SK-N-SH (cell line): ENCODE results near the gene LIPE. TPM values are rescaled to one million over a fixed set of nuclear protein-coding genes. Genes with fewer than 3 reads are reported as not detected.

Experiments
- CTCF ChIA-PET: fragments of 300-600, 350-600 bp; formaldehyde crosslinking; extraction: SDS; loops from one replicate; lab custom pipeline; 2021; lab: Yijun Ruan, JAX
- POLR2A ChIA-PET: fragments of 350-600 bp; sonication (Branson Sonifier 250); formaldehyde crosslinking; extraction: SDS; loops from one replicate; lab custom pipeline; 2020; ENCODE audit warnings: antibody characterized with exemption, inconsistent platforms; lab: Yijun Ruan, JAX
- DNase-seq: peaks from one replicate; pipeline ENCODE4 v3.0.0; 2012
- H2AFZ ChIP-seq: fragments of 200-600 bp; sonication (generic); 2 replicates; pipeline ENCODE4 v1.8.1; 2016; ENCODE audit warnings: antibody characterized with exemption, mild to moderate bottlenecking, low read depth
- H3F3A ChIP-seq: fragments of 200-600 bp; sonication (generic); replicated peaks from 2 replicates; pipeline ENCODE3; 2016; ENCODE audit warnings: antibody characterized with exemption, mild to moderate bottlenecking; ENCODE audit not compliant: insufficient read depth
- H3K27ac ChIP-seq, 2 experiments: fragments of 200-500 bp in 1 of 2; fragments of 200-600 bp in 1 of 2; sonication (Bioruptor generic) in 1 of 2; sonication (generic), shearing (Covaris generic) in 1 of 2; 2 replicates each; pipeline versions ENCODE4 v1.5.1 to v1.6.1; 2014 to 2016; ENCODE audit warnings: low read depth in 2 of 2, inconsistent platforms in 1 of 2, low read length in 1 of 2, mild to moderate bottlenecking in 1 of 2, mixed read lengths in 1 of 2
- H3K27me3 ChIP-seq: fragments of 200-600 bp; sonication (generic), shearing (Covaris generic); 2 replicates; pipeline ENCODE4 v1.6.1; 2016; ENCODE audit warnings: mixed run types; ENCODE audit not compliant: insufficient read depth
- H3K36me3 ChIP-seq, 2 experiments: fragments of 200-500 bp in 1 of 2; fragments of 200-600 bp in 1 of 2; sonication (Bioruptor generic) in 1 of 2; sonication (generic) in 1 of 2; replicated peaks in 1 of 2; 2 replicates each; pipeline versions ENCODE3 to v1.5.1; 2014 to 2016; ENCODE audit warnings: low read length in 1 of 2, mild to moderate bottlenecking in 1 of 2; ENCODE audit not compliant: insufficient read depth in 2 of 2, control insufficient read depth in 1 of 2
- H3K4me1 ChIP-seq, 2 experiments: fragments of 200-500 bp in 1 of 2; fragments of 200-600 bp in 1 of 2; sonication (Bioruptor generic) in 1 of 2; sonication (generic), shearing (Covaris generic) in 1 of 2; 2 replicates each; pipeline versions ENCODE4 v1.5.1 to v1.6.1; 2014 to 2016; ENCODE audit warnings: low read depth in 1 of 2, low read length in 1 of 2, mixed run types in 1 of 2; ENCODE audit not compliant: insufficient read depth in 2 of 2, control insufficient read depth in 1 of 2
- H3K4me2 ChIP-seq: fragments of 200-600 bp; sonication (generic), shearing (Covaris generic); 2 replicates; pipeline ENCODE4 v1.6.1; 2017; ENCODE audit warnings: mixed run types
- H3K4me3 ChIP-seq, 2 experiments: fragments of 200-500 bp in 1 of 2; fragments of 200-600 bp in 1 of 2; sonication (Bioruptor generic) in 1 of 2; sonication (generic), shearing (Covaris generic) in 1 of 2; 2 replicates each; pipeline versions ENCODE4 v1.5.1 to v1.8.1; 2014 to 2016; ENCODE audit warnings: low read depth in 2 of 2, inconsistent platforms in 1 of 2, low read length in 1 of 2, mild to moderate bottlenecking in 1 of 2, mixed read lengths in 1 of 2, moderate library complexity in 1 of 2
- H3K79me2 ChIP-seq: fragments of 200-600 bp; sonication (generic); 2 replicates; pipeline ENCODE4 v1.8.1; 2017; ENCODE audit warnings: mild to moderate bottlenecking; ENCODE audit not compliant: insufficient read depth
- H3K9ac ChIP-seq: fragments of 200-600 bp; sonication (generic); 2 replicates; pipeline ENCODE4 v1.6.1; 2017; ENCODE audit warnings: mixed run types
- H3K9me2 ChIP-seq: fragments of 200-600 bp; sonication (generic); 2 replicates; pipeline ENCODE4 v1.6.1; 2017; ENCODE audit warnings: mixed run types
- H3K9me3 ChIP-seq: fragments of 200-600 bp; sonication (generic); 2 replicates; pipeline ENCODE4 v1.6.1; 2017; ENCODE audit warnings: mixed run types, mild to moderate bottlenecking, moderate library complexity
- H4K20me1 ChIP-seq: fragments of 200-600 bp; sonication (generic); 2 replicates; pipeline ENCODE4 v1.6.1; 2017; ENCODE audit warnings: mild to moderate bottlenecking, mixed run types; ENCODE audit not compliant: insufficient read depth
- CHD2 ChIP-seq: fragments of 150-350 bp; IDR thresholded peaks from 2 replicates; pipeline ENCODE4 v1.6.1; 2018; ENCODE audit warnings: low read length; ENCODE audit not compliant: partially characterized antibody
- EP300 ChIP-seq, 2 experiments: IDR thresholded peaks; 2 replicates each; pipeline versions ENCODE4 v1.4.0 to v1.6.1; 2012; ENCODE audit warnings: borderline replicate concordance in 1 of 2, low read depth in 1 of 2, low read length in 1 of 2
- FOSL2 ChIP-seq: IDR thresholded peaks from 2 replicates; pipeline ENCODE4 v1.4.0; 2012; ENCODE audit warnings: low read depth, mild to moderate bottlenecking, moderate library complexity, borderline replicate concordance
- MAX ChIP-seq: IDR thresholded peaks from 2 replicates; pipeline ENCODE4 v1.4.0; 2012; ENCODE audit warnings: low read depth
- MEF2A ChIP-seq: IDR thresholded peaks from 2 replicates; pipeline ENCODE4 v1.4.0; 2012; ENCODE audit warnings: low read depth, borderline replicate concordance
- MXI1 ChIP-seq: IDR thresholded peaks from 2 replicates; pipeline ENCODE4 v1.6.1; 2012; ENCODE audit warnings: mild to moderate bottlenecking, low read depth, low read length, improper control_type of control experiment
- NFIC ChIP-seq: IDR thresholded peaks from 2 replicates; pipeline ENCODE4 v1.4.0; 2012; ENCODE audit warnings: borderline replicate concordance
- POLR2AphosphoS5 ChIP-seq: IDR thresholded peaks from 2 replicates; pipeline ENCODE4 v1.6.1; 2012; ENCODE audit warnings: low read depth, low read length
- REST ChIP-seq: IDR thresholded peaks from 2 replicates; pipeline ENCODE4 v1.6.1; 2012; ENCODE audit warnings: mild to moderate bottlenecking, low read depth, low read length, moderate library complexity
- RFX5 ChIP-seq: IDR thresholded peaks from 2 replicates; pipeline ENCODE4 v1.6.1; 2012; ENCODE audit warnings: mild to moderate bottlenecking, improper control_type of control experiment, low read length
- SIN3A ChIP-seq: IDR thresholded peaks from 2 replicates; pipeline ENCODE4 v1.6.1; 2012; ENCODE audit warnings: low read depth, mild to moderate bottlenecking, low read length, moderate library complexity, borderline replicate concordance
- YY1 ChIP-seq: IDR thresholded peaks from 2 replicates; pipeline ENCODE4 v1.4.0; 2012; ENCODE audit warnings: low read depth, mild to moderate bottlenecking
- WGBS: methylation state at CpG from one replicate; pipeline ENCODE4 v1.1.6; 2017; ENCODE audit warnings: low lambda C conversion rate; 5-methylcytosine and 5-hydroxymethylcytosine counted together
- polyA plus RNA-seq, 3 experiments: library from polyadenylated mRNA; depleted of rRNA; stranded (reverse); fragments of >200 nt; gene quantifications; 2 replicates each; pipeline ENCODE4 v1.2.3, GENCODE V29; 2012
- TF ChIP-seq, protein P1 (sequence below): fragments of 200-600 bp; sonication (generic); IDR thresholded peaks from 2 replicates; pipeline ENCODE4 v1.6.1; 2017; ENCODE audit warnings: antibody characterized with exemption, mild to moderate bottlenecking, moderate library complexity
- TF ChIP-seq, protein P2 (sequence below): fragments of 150-350 bp; IDR thresholded peaks from 2 replicates; pipeline ENCODE4 v1.6.1; 2017; ENCODE audit warnings: antibody characterized with exemption, low read length, low read depth, borderline replicate concordance

The LIPE gene
- polyA plus RNA-seq, 1 of the 3 experiments (the other 2 are of a cell fraction): 4.4 TPM

GRCh38 chr19:42401365-42402303, 25.6 kb downstream of the LIPE start (continued):
- TF ChIP-seq REST: no peak
- TF ChIP-seq POLR2AphosphoS5: peak; percentile 41; the same call in 1 of the 2 replicates
- TF ChIP-seq, protein P1, sequence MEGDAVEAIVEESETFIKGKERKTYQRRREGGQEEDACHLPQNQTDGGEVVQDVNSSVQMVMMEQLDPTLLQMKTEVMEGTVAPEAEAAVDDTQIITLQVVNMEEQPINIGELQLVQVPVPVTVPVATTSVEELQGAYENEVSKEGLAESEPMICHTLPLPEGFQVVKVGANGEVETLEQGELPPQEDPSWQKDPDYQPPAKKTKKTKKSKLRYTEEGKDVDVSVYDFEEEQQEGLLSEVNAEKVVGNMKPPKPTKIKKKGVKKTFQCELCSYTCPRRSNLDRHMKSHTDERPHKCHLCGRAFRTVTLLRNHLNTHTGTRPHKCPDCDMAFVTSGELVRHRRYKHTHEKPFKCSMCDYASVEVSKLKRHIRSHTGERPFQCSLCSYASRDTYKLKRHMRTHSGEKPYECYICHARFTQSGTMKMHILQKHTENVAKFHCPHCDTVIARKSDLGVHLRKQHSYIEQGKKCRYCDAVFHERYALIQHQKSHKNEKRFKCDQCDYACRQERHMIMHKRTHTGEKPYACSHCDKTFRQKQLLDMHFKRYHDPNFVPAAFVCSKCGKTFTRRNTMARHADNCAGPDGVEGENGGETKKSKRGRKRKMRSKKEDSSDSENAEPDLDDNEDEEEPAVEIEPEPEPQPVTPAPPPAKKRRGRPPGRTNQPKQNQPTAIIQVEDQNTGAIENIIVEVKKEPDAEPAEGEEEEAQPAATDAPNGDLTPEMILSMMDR: peak; percentile 88
- TF ChIP-seq NFIC: no peak
- no peak for TF ChIP-seq FOSL2
- no peak for TF ChIP-seq MEF2A
- TF ChIP-seq MXI1: peak; percentile 88
- no peak; the same call in 1 of the 2 replicates for TF ChIP-seq MAX
- TF ChIP-seq YY1: no peak
- TF ChIP-seq CHD2: peak; percentile 21
- no peak for TF ChIP-seq SIN3A

DNA sequence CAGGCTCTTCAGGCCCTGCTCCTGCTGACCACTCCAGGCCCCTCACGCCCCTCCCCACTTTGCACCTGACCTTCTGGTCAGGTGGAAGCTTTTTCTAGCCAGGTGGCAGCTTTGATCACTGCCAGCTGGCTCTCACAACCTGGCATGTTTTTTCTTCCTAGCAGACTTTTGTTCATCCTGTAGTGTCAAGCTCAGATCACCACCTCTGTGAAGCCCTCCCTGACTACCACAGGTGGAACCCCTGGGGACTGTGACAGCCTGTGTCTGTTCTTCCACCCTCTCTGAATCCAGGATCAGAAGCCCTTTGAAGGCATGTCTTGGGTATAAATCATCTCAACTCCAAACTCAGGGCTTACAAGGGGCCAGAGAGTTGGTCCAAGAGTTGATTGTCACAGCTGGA, 26.8 kb downstream of the LIPE start:
- no peak for TF ChIP-seq FOSL2
- no peak for TF ChIP-seq EP300 (IDR thresholded peaks at IDR 0.05; ENCODE audit: borderline replicate concordance in 1 of 2, low read depth in 1 of 2, low read length in 1 of 2)
- TF ChIP-seq, protein P2, sequence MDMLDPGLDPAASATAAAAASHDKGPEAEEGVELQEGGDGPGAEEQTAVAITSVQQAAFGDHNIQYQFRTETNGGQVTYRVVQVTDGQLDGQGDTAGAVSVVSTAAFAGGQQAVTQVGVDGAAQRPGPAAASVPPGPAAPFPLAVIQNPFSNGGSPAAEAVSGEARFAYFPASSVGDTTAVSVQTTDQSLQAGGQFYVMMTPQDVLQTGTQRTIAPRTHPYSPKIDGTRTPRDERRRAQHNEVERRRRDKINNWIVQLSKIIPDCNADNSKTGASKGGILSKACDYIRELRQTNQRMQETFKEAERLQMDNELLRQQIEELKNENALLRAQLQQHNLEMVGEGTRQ: no peak
- no peak for TF ChIP-seq MXI1
- TF ChIP-seq RFX5: no peak
- H2AFZ ChIP-seq: no peak overlapping the region
- no peaks in the 10 kb centered on the region for H3K9me3 ChIP-seq
- CTCF ChIA-PET: interaction anchor here (0.7 to 2.9 kb wide), 17 partner anchors 9 to 292 kb away, joined by 3 to 45 read pairs (median 6); no protein-coding TSS in a partner anchor
- H3K36me3 ChIP-seq: peaks cover 0 to 7% of the 10 kb centered on the region in 2 experiments
- H3K4me1 ChIP-seq: peaks cover 0 to 29% of the 10 kb centered on the region in 2 experiments; a peak in 2 of 4 replicates
- H3K79me2 ChIP-seq: no peaks in the 10 kb centered on the region
- POLR2A ChIA-PET: interaction anchor here (1.8 kb wide), 1 partner anchor 12 kb away, joined by 6 read pairs; no protein-coding TSS in a partner anchor
- peaks cover 5% of the 10 kb centered on the region for H3F3A ChIP-seq
- WGBS: 100% methylated on average over 1 of the region's 1 CpG
- H3K4me2 ChIP-seq: no peak overlapping the region
- no peak for DNase-seq
- H3K27ac ChIP-seq: no peak overlapping the region
- no peaks in the 10 kb centered on the region for H3K9me2 ChIP-seq
- no peak overlapping the region for H3K9ac ChIP-seq
- H3K4me3 ChIP-seq: no peak overlapping the region
- no peaks in the 10 kb centered on the region for H4K20me1 ChIP-seq
- H3K27me3 ChIP-seq: no peaks in the 10 kb centered on the region
